ENCODE measurements around the gene CDK14.

DNA sequence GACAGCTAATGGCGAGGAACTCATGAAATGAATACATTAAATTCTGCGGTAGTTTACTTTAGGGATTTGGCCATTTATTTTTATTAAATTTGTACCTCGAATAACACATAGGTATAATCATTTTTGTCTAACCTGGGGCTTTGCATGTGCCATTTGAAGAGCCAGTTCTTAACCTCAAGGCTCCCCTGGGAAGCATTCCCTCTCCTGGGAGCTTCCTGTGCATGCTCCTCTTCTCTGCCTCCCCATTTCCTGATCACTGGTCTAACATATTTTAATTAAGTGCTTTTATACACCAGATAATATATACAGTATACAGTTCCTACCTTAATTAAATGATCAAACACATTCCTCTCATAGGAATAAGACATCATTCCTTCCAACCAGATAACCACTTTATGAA, 484.2 kb downstream of the CDK14 start:
- TF ChIP-seq CTCF (IDR thresholded peaks at IDR 0.05) (no peak), ZBTB21 (CRISPR knock-in tag; IDR thresholded peaks at IDR 0.05; ENCODE audit: borderline replicate concordance) (no peak)
